Mammary epithelial cell (primary cell): Measurements from ENCODE around the gene CBLB.

Experiments
- CTCF ChIP-seq, 2 donors: IDR thresholded peaks in 1 of 2; conservative IDR thresholded peaks in 1 of 2; 2 replicates each; pipeline ENCODE4 v1.5.1; 2011 to 2012; ENCODE audit warnings: inconsistent platforms in 2 of 2, low read length in 2 of 2, mild to moderate bottlenecking in 2 of 2, control low read depth in 1 of 2, low read depth in 1 of 2; ENCODE audit not compliant: insufficient read depth in 1 of 2; ENCODE audit errors: extremely low read depth in 1 of 2
- EZH2 ChIP-seq: IDR thresholded peaks from 2 replicates; pipeline ENCODE4 v1.6.1; 2012; ENCODE audit warnings: low read length, inconsistent platforms, borderline replicate concordance

- TF ChIP-seq CTCF (conservative IDR thresholded peaks at IDR 0.05 in 1 of 2, IDR thresholded peaks at IDR 0.05 in 1 of 2; ENCODE audit: extremely low read depth in 1 of 2, insufficient read depth in 1 of 2, low read depth in 1 of 2, low read length in 2 of 2): no peak
- no peak for TF ChIP-seq EZH2
These were observed 38.0 kb upstream of the CBLB start for GRCh38 chr3:105906836-105907235.
